ENCODE data around the gene PEF1.

DNA sequence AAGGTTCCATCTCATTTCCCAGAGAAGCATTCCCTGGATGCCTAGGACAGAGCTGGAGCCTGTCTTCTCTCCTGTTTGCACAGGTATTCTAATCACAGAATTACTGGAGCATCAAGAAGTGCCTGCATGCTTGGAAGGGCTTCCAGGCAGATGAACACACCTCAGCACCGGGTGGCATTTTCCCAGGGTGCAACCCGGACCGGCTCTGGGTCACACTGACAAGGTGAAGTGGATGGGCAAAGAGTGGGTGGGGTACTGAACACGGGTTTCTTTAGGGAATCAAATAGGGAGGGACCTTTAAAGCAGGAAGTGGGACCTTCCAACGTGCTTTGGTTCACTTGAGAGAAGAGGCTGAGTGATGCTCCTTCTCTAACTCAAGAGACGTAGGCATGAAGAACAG, 7.1 kb upstream of the PEF1 start:
- TF ChIP-seq, protein P1, sequence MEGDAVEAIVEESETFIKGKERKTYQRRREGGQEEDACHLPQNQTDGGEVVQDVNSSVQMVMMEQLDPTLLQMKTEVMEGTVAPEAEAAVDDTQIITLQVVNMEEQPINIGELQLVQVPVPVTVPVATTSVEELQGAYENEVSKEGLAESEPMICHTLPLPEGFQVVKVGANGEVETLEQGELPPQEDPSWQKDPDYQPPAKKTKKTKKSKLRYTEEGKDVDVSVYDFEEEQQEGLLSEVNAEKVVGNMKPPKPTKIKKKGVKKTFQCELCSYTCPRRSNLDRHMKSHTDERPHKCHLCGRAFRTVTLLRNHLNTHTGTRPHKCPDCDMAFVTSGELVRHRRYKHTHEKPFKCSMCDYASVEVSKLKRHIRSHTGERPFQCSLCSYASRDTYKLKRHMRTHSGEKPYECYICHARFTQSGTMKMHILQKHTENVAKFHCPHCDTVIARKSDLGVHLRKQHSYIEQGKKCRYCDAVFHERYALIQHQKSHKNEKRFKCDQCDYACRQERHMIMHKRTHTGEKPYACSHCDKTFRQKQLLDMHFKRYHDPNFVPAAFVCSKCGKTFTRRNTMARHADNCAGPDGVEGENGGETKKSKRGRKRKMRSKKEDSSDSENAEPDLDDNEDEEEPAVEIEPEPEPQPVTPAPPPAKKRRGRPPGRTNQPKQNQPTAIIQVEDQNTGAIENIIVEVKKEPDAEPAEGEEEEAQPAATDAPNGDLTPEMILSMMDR (conservative IDR thresholded peaks at IDR 0.05; ENCODE audit: low read depth, low read length), result no peak
- no peak for TF ChIP-seq EZH2 (IDR thresholded peaks at IDR 0.05; ENCODE audit: borderline replicate concordance, low read depth, low read length, poor library complexity, severe bottlenecking)

Measured in A673 (cell line).